ENCODE measurements around the gene ADARB1.

GRCh38 chr21:45204395-45204794, 130.0 kb downstream of the ADARB1 start:
- TF ChIP-seq CTCF (IDR thresholded peaks at IDR 0.05; ENCODE audit: insufficient read depth, low read depth, low read length) (no peak), EZH2 (IDR thresholded peaks at IDR 0.05; ENCODE audit: insufficient read depth, low read length) (no peak)

Measured in astrocyte (in vitro differentiated cells and primary cell).